OCI-LY7 (cell line): Measurements from ENCODE around the gene RPL41. TPM values are rescaled to one million over a fixed set of nuclear protein-coding genes. Genes with fewer than 3 reads are reported as not detected.

ENCODE experiments used
- BruUV-seq: library from RNA; stranded (reverse); fragments of 400-500 nt; replicated peaks from 2 replicates; lab custom pipeline; 2021; lab: Mats Ljungman, UMichigan
- CTCF ChIA-PET: fragments of 300-600 bp; sonication (Branson Sonifier 250); formaldehyde crosslinking; loops from one replicate; lab custom pipeline; 2022; ENCODE audit warnings: antibody characterized with exemption; ENCODE audit not compliant: unreplicated experiment; lab: Charles Lee
- POLR2A ChIA-PET: fragments of 300-600 bp; sonication (Branson Sonifier 250); formaldehyde crosslinking; loops from one replicate; lab custom pipeline; 2022; ENCODE audit warnings: antibody characterized with exemption; lab: Charles Lee
- DNase-seq: peaks from one replicate; pipeline ENCODE4 v3.0.0-alpha.2; 2015; ENCODE audit warnings: low spot score
- H2AFZ ChIP-seq: fragments of 200-600 bp; sonication (generic), shearing (Covaris generic); 2 replicates; pipeline ENCODE4 v1.6.1; 2014; ENCODE audit warnings: mild to moderate bottlenecking, antibody characterized with exemption, low read length, moderate library complexity
- H3K27ac ChIP-seq: fragments of 200-600 bp; sonication (generic); 2 replicates; pipeline ENCODE4 v1.5.1; 2014; ENCODE audit warnings: mixed run types, low read depth, mild to moderate bottlenecking, moderate library complexity, low read length, inconsistent platforms; ENCODE audit not compliant: poor library complexity, severe bottlenecking
- H3K36me3 ChIP-seq: fragments of 200-600 bp; sonication (generic); 2 replicates; pipeline ENCODE4 v1.6.1; 2014; ENCODE audit warnings: mild to moderate bottlenecking, antibody characterized with exemption, low read length, moderate library complexity, mixed read lengths; ENCODE audit not compliant: insufficient read depth
- H3K4me1 ChIP-seq: fragments of 200-600 bp; sonication (generic); 2 replicates; pipeline ENCODE4 v1.5.1; 2014; ENCODE audit warnings: mild to moderate bottlenecking, low read length; ENCODE audit not compliant: insufficient read depth, poor library complexity, severe bottlenecking
- H3K4me2 ChIP-seq: fragments of 200-600 bp; sonication (generic); 2 replicates; pipeline ENCODE4 v1.6.1; 2014; ENCODE audit warnings: mild to moderate bottlenecking, low read length
- H3K4me3 ChIP-seq: fragments of 200-600 bp; sonication (generic); 2 replicates; pipeline ENCODE4 v1.5.1; 2014; ENCODE audit warnings: mild to moderate bottlenecking, low read depth, low read length; ENCODE audit not compliant: poor library complexity, severe bottlenecking
- H3K79me2 ChIP-seq: fragments of 200-600 bp; sonication (generic); 2 replicates; pipeline ENCODE4 v1.6.1; 2016; ENCODE audit warnings: low read depth, mild to moderate bottlenecking, low read length, moderate library complexity, mixed read lengths; ENCODE audit not compliant: insufficient read depth
- H3K9me2 ChIP-seq: fragments of 200-600 bp; sonication (generic); 2 replicates; pipeline ENCODE4 v1.6.1; 2016; ENCODE audit warnings: mild to moderate bottlenecking, low read length, mixed read lengths; ENCODE audit not compliant: insufficient read depth
- H3K9me3 ChIP-seq: fragments of 200-600 bp; sonication (generic); 2 replicates; pipeline ENCODE4 v1.6.1; 2014; ENCODE audit warnings: mild to moderate bottlenecking, mixed run types, low read length, mixed read lengths
- H4K20me1 ChIP-seq: fragments of 200-600 bp; sonication (generic); 2 replicates; pipeline ENCODE4 v1.6.1; 2014; ENCODE audit warnings: mild to moderate bottlenecking, antibody characterized with exemption, low read length, moderate library complexity, mixed read lengths; ENCODE audit not compliant: insufficient read depth
- CTCF ChIP-seq: fragments of 200-600 bp; sonication (generic); conservative IDR thresholded peaks from 2 replicates; pipeline ENCODE4 v1.5.1; 2014; ENCODE audit warnings: mild to moderate bottlenecking, antibody characterized with exemption, low read length, moderate library complexity, mixed read lengths
- EZH2phosphoT487 ChIP-seq: fragments of 200-600 bp; sonication (generic); IDR thresholded peaks from 2 replicates; pipeline ENCODE4 v1.6.1; 2018; ENCODE audit warnings: low read depth, borderline replicate concordance, mild to moderate bottlenecking, mixed run types, antibody characterized with exemption, low read length, moderate library complexity, mixed read lengths
- intact Hi-C: fragments of 100-400 bp; cut with micrococcal nuclease; formaldehyde crosslinking; loops from one replicate; pipeline ENCODE4 v1.10.0; 2022; ENCODE audit not compliant: unreplicated experiment
- total RNA-seq, 2 experiments: library from RNA; depleted of rRNA in 1 of 2; stranded (reverse); fragments of >200 nt in 1 of 2; shearing (Covaris generic) in 1 of 2; gene quantifications; 2 replicates each; pipeline ENCODE4 v1.2.3, GENCODE V29; 2014 to 2022

Gene RPL41
- total RNA-seq, 2 experiments from 2014 or later: 4,534 to 4,745 TPM

- Histone ChIP-seq H3K9me3 (no peaks in the 10 kb centered on the region), H2AFZ (peak overlapping the region; percentile 75; the same call in 1 of the 2 replicates), H3K9me2 (no peaks in the 10 kb centered on the region), H3K36me3 (peaks cover 12% of the 10 kb centered on the region; the same call in 1 of the 2 replicates), H3K4me3 (peak overlapping the region; percentile 77), H3K27ac (peak overlapping the region; percentile 87), H3K4me1 (peaks cover 36% of the 10 kb centered on the region), H4K20me1 (no peaks in the 10 kb centered on the region), H3K79me2 (peaks cover 11% of the 10 kb centered on the region; the same call in 1 of the 2 replicates), H3K4me2 (peak overlapping the region; percentile 95)
- intact Hi-C loops: loop anchor here (1.0 kb wide), 2 partner anchors 27 to 34 kb away; no protein-coding TSS in a partner anchor
- ChIA-PET POLR2A (interaction anchor here (1.4 kb wide), 1 partner anchor 25 kb away, joined by 4 read pairs; the partner anchor contains the start of gene ESYT1), CTCF (no interaction called here)
- DNase-seq: peak; percentile 22
- TF ChIP-seq EZH2phosphoT487: no peak
- TF ChIP-seq CTCF: no peak
- BruUV-seq: no TSS peak
These were observed 36.6 kb downstream of the RPL41 start for GRCh38 chr12:56152756-56153677.

- intact Hi-C loops: no loop called here
- peak overlapping the region; percentile 95 for H3K4me2 ChIP-seq
- POLR2A ChIA-PET: interaction anchor here (1.0 to 1.4 kb wide), 2 partner anchors 26 to 37 kb away, joined by 3 to 4 read pairs; partner anchors contain the start of gene ESYT1
These were observed 37.2 kb downstream of the RPL41 start for GRCh38 chr12:56153678-56154065.

More at GRCh38 chr12:56153678-56154065, 37.2 kb downstream of the RPL41 start:
- H3K4me3 ChIP-seq: peak overlapping the region; percentile 77
- peaks cover 14% of the 10 kb centered on the region; the same call in 1 of the 2 replicates for H3K36me3 ChIP-seq
- CTCF ChIA-PET: no interaction called here
- H3K9me2 ChIP-seq: no peaks in the 10 kb centered on the region
- H2AFZ ChIP-seq: no peak overlapping the region
- DNase-seq: no peak
- no peaks in the 10 kb centered on the region for H3K9me3 ChIP-seq
- peaks cover 17% of the 10 kb centered on the region for H3K79me2 ChIP-seq
- H4K20me1 ChIP-seq: no peaks in the 10 kb centered on the region
- TF ChIP-seq EZH2phosphoT487 (no peak), CTCF (no peak)
- BruUV-seq: no TSS peak
- peaks cover 36% of the 10 kb centered on the region for H3K4me1 ChIP-seq
- peak overlapping the region; percentile 27 for H3K27ac ChIP-seq
